ENCODE results near the gene CRYL1. TPM values are rescaled to one million over a fixed set of nuclear protein-coding genes. Genes with fewer than 3 reads are reported as not detected.

Gene CRYL1
- total and polyA plus RNA-seq, 2 of the 13 experiments (the other 11 are each of a cell fraction or from before 2014, with no cell fraction given) = 57.2 to 115 TPM

DNA sequence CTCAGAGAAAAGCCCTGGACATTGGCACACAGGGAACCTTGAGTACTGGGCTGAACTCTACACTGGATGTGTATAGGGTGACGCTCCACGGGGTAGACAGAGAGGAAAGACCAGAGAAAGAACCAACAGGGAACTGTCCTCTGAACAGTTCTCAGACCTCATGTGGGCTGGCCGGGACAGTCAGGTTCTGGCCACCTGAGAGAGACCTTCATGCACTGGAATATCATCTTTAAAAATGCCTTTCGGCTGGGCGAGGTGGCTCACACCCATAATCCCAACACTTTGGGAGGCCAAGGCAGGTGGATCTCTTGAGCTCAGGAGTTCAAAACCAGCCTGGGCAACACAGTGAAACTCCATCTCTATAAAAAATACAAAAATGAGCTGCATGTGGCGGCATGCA, 149.8 kb downstream of the CRYL1 start:
- ATAC-seq = no peak
- Histone ChIP-seq H3K9me3 (ENCODE audit: low read length) (no peaks in the 10 kb centered on the region), H3K4me1 (ENCODE audit: insufficient read depth, low read length) (no peaks in the 10 kb centered on the region), H3K27ac (ENCODE audit: extremely low read length, insufficient read depth, low read length) (no peak overlapping the region), H3K4me2 (ENCODE audit: low read depth, low read length) (no peak overlapping the region), H3K79me2 (ENCODE audit: insufficient read depth, low read length) (no peaks in the 10 kb centered on the region), H3K27me3 (ENCODE audit: control insufficient read depth in 1 of 2, insufficient read depth in 2 of 2, low read length in 2 of 2) (peaks cover 0 to 7% of the 10 kb centered on the region in 2 experiments; a peak in 1 of 5 replicates), H3K9ac (ENCODE audit: insufficient read depth, low read depth, low read length) (no peak overlapping the region), H4K20me1 (ENCODE audit: insufficient read depth, low read length) (no peaks in the 10 kb centered on the region), H3K4me3 (replicated peaks in 1 of 3; ENCODE audit: insufficient read depth in 1 of 3, low read depth in 2 of 3, low read length in 3 of 3) (no peak overlapping the region), H2AFZ (ENCODE audit: low read length) (no peak overlapping the region), H3K36me3 (replicated peaks in 1 of 2; ENCODE audit: control insufficient read depth in 1 of 2, insufficient read depth in 2 of 2, low read length in 2 of 2) (no peaks in the 10 kb centered on the region)
- intact Hi-C loops (cut with micrococcal nuclease; ENCODE audit: unreplicated experiment) = no loop called here
- CTCF ChIA-PET (ENCODE audit: low intra/inter-chr PET ratio, low total read pairs) = no interaction called here
- BruUV-seq (replicated peaks) = no TSS peak
- WGBS (ENCODE audit: low lambda C conversion rate) = 54% methylated on average over 6 of the region's 6 CpGs
- TF ChIP-seq NFATC3 (CRISPR knock-in tag; IDR thresholded peaks at IDR 0.05) = no peak
- TF ChIP-seq JDP2 (CRISPR knock-in tag; IDR thresholded peaks at IDR 0.05; ENCODE audit: borderline replicate concordance) = no peak
- TF ChIP-seq NONO (IDR thresholded peaks at IDR 0.05) = no peak
- no peak for TF ChIP-seq NONO (CRISPR knock-in tag; conservative IDR thresholded peaks at IDR 0.05)
- no peak for TF ChIP-seq HOMEZ (CRISPR knock-in tag; IDR thresholded peaks at IDR 0.05; ENCODE audit: low read depth)
- no peak for TF ChIP-seq ETS1 (CRISPR knock-in tag; IDR thresholded peaks at IDR 0.05)
- TF ChIP-seq, protein P1, sequence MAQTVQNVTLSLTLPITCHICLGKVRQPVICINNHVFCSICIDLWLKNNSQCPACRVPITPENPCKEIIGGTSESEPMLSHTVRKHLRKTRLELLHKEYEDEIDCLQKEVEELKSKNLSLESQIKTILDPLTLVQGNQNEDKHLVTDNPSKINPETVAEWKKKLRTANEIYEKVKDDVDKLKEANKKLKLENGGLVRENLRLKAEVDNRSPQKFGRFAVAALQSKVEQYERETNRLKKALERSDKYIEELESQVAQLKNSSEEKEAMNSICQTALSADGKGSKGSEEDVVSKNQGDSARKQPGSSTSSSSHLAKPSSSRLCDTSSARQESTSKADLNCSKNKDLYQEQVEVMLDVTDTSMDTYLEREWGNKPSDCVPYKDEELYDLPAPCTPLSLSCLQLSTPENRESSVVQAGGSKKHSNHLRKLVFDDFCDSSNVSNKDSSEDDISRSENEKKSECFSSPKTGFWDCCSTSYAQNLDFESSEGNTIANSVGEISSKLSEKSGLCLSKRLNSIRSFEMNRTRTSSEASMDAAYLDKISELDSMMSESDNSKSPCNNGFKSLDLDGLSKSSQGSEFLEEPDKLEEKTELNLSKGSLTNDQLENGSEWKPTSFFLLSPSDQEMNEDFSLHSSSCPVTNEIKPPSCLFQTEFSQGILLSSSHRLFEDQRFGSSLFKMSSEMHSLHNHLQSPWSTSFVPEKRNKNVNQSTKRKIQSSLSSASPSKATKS (CRISPR knock-in tag; IDR thresholded peaks at IDR 0.05) = no peak
- no peak for TF ChIP-seq HNRNPL (IDR thresholded peaks at IDR 0.05; ENCODE audit: low read depth, low read length)
- TF ChIP-seq ZNF180 (CRISPR knock-in tag; IDR thresholded peaks at IDR 0.05; ENCODE audit: borderline replicate concordance, low read depth) = no peak
- no peak for TF ChIP-seq ZNF598 (CRISPR knock-in tag; IDR thresholded peaks at IDR 0.05; ENCODE audit: borderline replicate concordance)
- TF ChIP-seq DMTF1 (CRISPR knock-in tag; IDR thresholded peaks at IDR 0.05) = no peak
- TF ChIP-seq DR1 (CRISPR knock-in tag; IDR thresholded peaks at IDR 0.05) = no peak
- no peak for TF ChIP-seq PHF20 (CRISPR knock-in tag; IDR thresholded peaks at IDR 0.05)
- no peak for TF ChIP-seq ZNF484 (CRISPR knock-in tag; IDR thresholded peaks at IDR 0.05; ENCODE audit: borderline replicate concordance, low read depth)
- no peak for TF ChIP-seq SMC3 (IDR thresholded peaks at IDR 0.05; ENCODE audit: low read length)
- no peak for DNase-seq (ENCODE audit: low spot score)
- POLR2A ChIA-PET = no interaction called here
- in situ Hi-C loops (cut with HindIII; ENCODE audit: extremely low pct_ligation_motif_present, low pct_unique_long_range_greater_than_20kb) = no loop called here
- FAIRE-seq = no peak

Measured in HepG2 (cell line).